GM18951 (cell line): Measurements from ENCODE around the gene IMP4.

Source experiments
- POLR2A ChIP-seq: IDR thresholded peaks from 4 replicates; pipeline ENCODE4 v1.6.1; 2011; ENCODE audit warnings: mild to moderate bottlenecking; ENCODE audit not compliant: insufficient read length, insufficient read depth; ENCODE audit errors: extremely low read depth
- in situ Hi-C: fragments of 300-500 bp; cut with MboI; formaldehyde crosslinking; loops from one replicate; pipeline ENCODE4 v1.12.0; 2022; ENCODE audit warnings: low sequenced_read_pairs, mixed read lengths, inconsistent platforms; ENCODE audit not compliant: unreplicated experiment

The IMP4 gene

DNA sequence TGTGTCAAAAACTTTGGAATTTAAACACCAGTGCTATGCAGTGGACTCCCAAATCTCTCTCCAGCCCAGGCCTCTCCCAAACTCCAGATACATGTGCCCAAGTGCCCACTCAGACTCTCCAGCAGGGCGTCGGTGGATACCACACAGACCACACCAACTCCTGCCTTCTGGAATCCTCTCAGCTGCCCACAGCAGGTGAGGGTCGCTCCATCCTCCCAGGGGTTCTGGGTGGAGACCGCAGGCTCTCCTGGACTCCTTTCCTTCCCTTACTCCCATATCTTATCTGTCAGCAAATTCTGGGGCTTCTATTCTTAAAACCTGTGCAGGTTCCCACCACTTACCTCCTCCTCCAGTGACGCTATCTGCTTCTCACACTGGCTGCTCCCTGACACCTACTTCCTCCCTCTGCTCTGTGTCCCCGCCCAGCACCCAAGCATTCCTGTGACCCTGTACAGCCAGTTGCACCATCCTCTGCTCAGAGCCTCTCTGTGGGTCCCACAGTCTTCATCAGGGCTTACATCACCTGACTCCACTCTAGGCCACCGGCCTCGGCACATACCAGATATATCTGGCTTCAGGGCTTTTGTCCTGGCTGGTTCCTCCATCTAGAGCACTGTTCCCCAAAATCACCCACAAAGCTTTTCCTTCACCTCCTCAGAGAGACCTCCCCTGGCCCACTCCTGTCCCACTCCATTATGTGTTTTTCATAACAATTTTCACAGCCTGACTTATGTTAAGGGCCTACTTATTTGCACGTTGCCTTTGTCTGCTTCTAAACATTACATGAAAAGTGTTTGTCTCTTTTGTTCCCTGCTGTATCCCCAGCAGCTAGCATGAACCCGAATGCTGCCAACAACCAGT lies 2.6 kb upstream of the IMP4 start:
- TF ChIP-seq POLR2A = no peak
- in situ Hi-C loops = loop anchor here (25.0 kb wide), 2 partner anchors 153 to 403 kb away; partner anchors contain the start of genes MZT2B, SMPD4 and TUBA3E

- in situ Hi-C loops = loop anchor here (25.0 kb wide), 2 partner anchors 154 to 404 kb away; partner anchors contain the start of genes MZT2B, SMPD4 and TUBA3E
- no peak for TF ChIP-seq POLR2A
Measured at GRCh38 chr2:130341562-130342019, 1.1 kb upstream of the IMP4 start.

DNA sequence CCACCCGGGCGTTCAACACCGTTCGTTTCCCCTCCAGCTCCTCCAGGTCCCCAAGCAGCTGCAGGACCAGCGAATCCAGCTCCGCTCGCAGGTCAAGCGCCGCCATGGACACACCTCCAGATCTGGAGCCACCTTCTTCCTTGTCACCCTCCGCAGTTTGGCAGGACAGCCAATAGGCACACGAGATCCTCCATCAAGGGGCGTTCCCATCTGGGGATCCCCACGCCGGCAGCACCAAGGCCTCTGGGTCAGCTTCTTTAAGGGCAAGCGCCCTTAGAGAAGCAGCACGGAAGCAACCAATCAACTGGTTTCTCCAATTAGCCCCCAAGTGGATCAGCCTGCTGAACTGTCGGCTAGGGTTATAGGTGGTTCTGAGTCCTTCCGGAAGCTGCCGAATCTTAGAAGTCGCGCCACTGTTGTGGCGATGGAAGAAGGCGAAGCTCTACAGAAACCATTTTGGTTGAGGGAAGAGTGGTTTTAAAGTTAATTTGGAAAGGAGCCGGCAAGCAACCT lies 621 bp upstream of the IMP4 start:
- TF ChIP-seq POLR2A = peak; percentile 56
- in situ Hi-C loops = loop anchor here (25.0 kb wide), 2 partner anchors 155 to 405 kb away; partner anchors contain the start of genes MZT2B, SMPD4 and TUBA3E

DNA sequence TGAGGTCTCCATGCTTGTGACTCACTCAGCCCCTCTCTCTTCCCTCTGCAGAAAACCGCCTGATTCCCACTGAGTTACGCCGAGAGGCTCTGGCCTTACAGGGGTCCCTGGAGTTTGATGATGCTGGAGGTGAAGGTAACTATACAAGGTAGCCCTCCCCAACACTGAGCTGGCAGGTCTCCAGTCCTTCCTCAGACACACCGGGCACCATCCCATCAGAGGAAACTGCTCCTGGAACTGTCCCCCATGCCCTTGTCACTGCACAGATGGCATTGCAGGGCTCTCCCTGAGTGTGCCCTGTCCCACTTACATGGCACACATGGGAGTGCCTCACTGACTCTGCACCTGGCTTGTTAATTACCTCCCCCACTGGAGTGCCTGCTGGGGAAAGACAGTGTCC lies 1.9 kb downstream of the IMP4 start:
- in situ Hi-C loops = loop anchor here (25.0 kb wide), 2 partner anchors 157 to 407 kb away; partner anchors contain the start of genes MZT2B, SMPD4 and TUBA3E
- TF ChIP-seq POLR2A = no peak

GRCh38 chr2:130345091-130345490 lies 2.4 kb downstream of the IMP4 start:
- in situ Hi-C loops = loop anchor here (25.0 kb wide), 2 partner anchors 158 to 408 kb away; partner anchors contain the start of genes MZT2B, SMPD4 and TUBA3E
- no peak for TF ChIP-seq POLR2A

GRCh38 chr2:130345611-130346010 lies 2.9 kb downstream of the IMP4 start:
- no peak for TF ChIP-seq POLR2A
- in situ Hi-C loops = loop anchor here (25.0 kb wide), 2 partner anchors 158 to 408 kb away; partner anchors contain the start of genes MZT2B, SMPD4 and TUBA3E

DNA sequence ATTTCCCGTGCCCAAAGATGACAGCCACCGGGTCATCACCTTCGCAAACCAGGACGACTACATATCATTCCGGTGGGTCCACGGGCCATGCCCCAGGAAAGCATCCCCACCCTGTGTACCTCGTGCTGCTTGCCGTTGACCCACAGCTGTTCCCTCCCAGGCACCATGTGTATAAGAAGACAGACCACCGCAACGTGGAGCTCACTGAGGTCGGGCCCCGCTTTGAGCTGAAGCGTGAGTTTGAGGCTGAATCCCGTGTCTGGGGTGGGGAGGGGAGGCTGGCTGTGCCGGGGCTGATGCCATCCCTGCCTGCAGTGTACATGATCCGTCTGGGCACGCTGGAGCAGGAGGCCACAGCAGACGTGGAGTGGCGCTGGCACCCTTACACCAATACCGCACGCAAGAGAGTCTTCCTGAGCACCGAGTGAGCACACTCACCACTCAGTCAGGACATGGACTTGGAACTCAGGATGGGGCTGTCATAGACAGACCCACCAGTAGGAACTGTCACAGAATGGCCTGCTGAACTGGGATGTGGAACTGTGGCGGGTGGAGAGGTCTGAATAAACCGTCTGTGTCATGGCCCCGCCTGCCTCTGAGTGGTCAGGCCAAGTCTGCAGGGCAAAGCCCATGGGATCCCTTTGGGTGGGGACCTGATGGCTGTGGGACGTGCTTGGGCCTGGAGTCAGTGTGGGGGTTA lies 3.5 kb downstream of the IMP4 start:
- TF ChIP-seq POLR2A = no peak
- in situ Hi-C loops = loop anchor here (25.0 kb wide), 2 partner anchors 159 to 409 kb away; partner anchors contain the start of genes MZT2B, SMPD4 and TUBA3E

DNA sequence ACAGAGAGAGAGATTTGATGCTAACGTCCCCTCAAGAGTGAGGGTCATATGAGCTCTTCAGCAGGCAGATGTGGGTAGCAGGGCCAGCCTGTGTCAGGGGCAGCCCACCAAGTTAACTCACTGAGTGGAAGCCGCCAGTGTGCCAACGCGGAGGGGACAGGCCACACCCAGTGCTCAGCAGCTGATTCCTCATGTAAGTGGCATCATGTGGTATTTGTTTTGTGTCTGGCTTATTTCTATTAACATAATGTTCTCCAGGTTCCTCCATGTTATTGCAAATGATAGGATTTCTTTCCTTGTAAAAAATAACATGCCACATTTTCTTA lies 4.0 kb downstream of the IMP4 start:
- in situ Hi-C loops = loop anchor here (25.0 kb wide), 2 partner anchors 159 to 409 kb away; partner anchors contain the start of genes MZT2B, SMPD4 and TUBA3E
- TF ChIP-seq POLR2A = no peak

DNA sequence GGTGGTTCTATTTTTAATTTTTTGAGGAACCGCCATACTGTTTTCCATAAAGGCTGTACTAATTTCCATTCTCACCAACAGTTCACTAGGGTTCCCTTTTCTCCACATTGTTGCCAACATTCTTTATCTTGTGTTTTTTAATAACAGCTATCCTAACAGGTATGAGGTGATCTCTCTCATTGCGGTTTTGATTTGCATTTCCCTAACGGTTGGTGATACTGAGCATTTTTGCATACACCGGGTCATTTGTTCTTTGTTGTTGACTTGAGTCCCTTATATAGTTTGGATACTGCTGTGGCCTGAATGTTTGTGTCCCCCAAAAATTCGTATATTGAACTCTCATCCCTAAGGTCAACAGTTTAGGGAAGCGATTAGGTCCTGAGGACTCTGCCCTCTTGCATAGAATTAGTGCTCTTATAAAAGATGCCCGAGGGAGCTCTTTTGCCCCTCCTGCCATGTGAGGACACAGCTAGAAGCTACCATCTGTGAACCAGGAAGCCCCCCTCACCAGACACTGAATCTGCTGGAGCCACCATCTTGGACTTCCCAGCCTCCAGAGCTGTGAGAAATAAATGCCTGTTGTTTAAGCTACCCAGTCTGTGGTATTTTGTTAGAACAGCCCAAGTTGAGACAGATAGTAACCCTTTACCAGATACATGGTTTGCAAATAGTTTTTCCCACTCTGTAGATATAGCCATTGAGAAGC lies 4.7 kb downstream of the IMP4 start:
- in situ Hi-C loops = loop anchor here (25.0 kb wide), 2 partner anchors 160 to 410 kb away; partner anchors contain the start of genes MZT2B, SMPD4 and TUBA3E
- TF ChIP-seq POLR2A = no peak

DNA sequence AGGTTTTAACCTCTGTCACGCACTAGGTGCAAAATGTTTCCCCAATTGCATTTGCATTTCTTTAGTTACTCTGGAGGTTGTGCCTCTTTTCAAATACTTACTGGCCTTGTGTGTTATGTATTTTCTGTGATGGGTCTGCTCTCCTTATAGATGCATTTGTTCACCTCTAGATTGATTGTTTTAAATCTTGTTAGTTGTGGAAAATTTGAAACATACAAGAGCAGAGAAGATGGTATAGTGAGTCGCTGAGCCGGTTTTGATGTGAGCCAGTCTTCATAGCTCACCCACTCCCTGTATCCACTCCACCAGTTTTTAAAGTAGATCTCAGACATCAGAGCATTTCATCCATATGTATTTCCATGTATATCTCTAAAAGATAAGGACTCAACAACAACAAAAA lies 6.5 kb downstream of the IMP4 start:
- in situ Hi-C loops = loop anchor here (25.0 kb wide), 2 partner anchors 162 to 412 kb away; partner anchors contain the start of genes MZT2B, SMPD4 and TUBA3E

DNA sequence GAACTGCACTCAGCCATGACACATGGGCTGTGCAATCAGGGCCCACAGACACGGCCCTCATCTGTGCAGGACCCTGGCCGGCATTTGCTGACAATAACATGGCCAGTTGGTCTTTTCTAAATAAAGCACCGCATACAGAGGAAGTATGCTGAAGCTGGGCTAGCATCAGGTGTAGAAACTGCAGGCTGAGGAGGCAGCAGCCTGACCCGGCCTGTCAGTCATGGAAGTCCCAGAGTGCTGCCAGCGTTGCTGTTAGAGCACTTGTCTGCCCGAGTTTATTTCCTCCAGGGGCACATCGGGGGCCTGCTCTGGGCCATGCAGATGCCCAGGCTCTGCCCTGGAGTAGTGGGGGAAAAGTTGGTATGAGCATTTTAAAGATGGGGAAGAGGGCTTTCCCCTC lies 9.0 kb downstream of the IMP4 start:
- in situ Hi-C loops = no loop called here
- no peak for TF ChIP-seq POLR2A

More for the DNA sequence above, 6.5 kb downstream of the IMP4 start:
- no peak for TF ChIP-seq POLR2A

- in situ Hi-C loops = no loop called here
- no peak for TF ChIP-seq POLR2A
Measured at GRCh38 chr2:130352237-130352636, 9.5 kb downstream of the IMP4 start.
